ENCODE data around the gene DNAJC3.
A peak's percentile ranks its signal among the peaks of the same experiment; 100 is the strongest.

The DNAJC3 gene

DNA sequence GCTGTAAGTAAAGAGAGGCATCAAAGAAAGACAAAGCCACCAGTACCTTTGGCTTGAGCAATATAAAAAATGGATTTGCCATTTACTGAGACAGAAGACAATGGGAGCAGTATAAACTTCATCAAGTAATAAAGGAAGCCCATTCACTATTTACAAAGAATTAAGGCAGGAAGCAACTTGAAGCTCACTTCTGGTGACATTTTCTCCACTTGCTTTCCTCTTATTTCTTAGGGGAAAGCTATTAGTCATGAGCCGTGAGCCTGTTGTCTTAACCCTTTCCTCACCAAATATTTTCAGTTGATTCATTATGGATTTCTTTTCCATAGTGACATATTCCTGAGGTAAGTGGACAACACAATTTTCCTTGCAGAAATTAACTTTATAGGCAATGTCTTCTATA lies 156.8 kb downstream of the DNAJC3 start:
- DNase-seq (ENCODE audit: low read depth) = peak; percentile 46
- TF ChIP-seq, protein P1, sequence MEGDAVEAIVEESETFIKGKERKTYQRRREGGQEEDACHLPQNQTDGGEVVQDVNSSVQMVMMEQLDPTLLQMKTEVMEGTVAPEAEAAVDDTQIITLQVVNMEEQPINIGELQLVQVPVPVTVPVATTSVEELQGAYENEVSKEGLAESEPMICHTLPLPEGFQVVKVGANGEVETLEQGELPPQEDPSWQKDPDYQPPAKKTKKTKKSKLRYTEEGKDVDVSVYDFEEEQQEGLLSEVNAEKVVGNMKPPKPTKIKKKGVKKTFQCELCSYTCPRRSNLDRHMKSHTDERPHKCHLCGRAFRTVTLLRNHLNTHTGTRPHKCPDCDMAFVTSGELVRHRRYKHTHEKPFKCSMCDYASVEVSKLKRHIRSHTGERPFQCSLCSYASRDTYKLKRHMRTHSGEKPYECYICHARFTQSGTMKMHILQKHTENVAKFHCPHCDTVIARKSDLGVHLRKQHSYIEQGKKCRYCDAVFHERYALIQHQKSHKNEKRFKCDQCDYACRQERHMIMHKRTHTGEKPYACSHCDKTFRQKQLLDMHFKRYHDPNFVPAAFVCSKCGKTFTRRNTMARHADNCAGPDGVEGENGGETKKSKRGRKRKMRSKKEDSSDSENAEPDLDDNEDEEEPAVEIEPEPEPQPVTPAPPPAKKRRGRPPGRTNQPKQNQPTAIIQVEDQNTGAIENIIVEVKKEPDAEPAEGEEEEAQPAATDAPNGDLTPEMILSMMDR (conservative IDR thresholded peaks at IDR 0.05; ENCODE audit: low read depth, low read length) = no peak
- H3K4me3 ChIP-seq (ENCODE audit: low read depth, low read length) = no peak overlapping the region

GRCh38 chr13:95834134-95834765 lies 157.3 kb downstream of the DNAJC3 start:
- H3K4me3 ChIP-seq (ENCODE audit: low read depth, low read length) = no peak overlapping the region
- TF ChIP-seq, protein P1 (conservative IDR thresholded peaks at IDR 0.05; ENCODE audit: low read depth, low read length) = peak; percentile 96
- DNase-seq (ENCODE audit: low read depth) = peak; percentile 76

- no peak overlapping the region for H3K4me3 ChIP-seq (ENCODE audit: low read depth, low read length)
- DNase-seq (ENCODE audit: low read depth) = no peak
- TF ChIP-seq, protein P1 (conservative IDR thresholded peaks at IDR 0.05; ENCODE audit: low read depth, low read length) = no peak
Measured at GRCh38 chr13:95841894-95842293, 165.0 kb downstream of the DNAJC3 start.

GRCh38 chr13:95842898-95843297 lies 166.0 kb downstream of the DNAJC3 start:
- no peak overlapping the region for H3K4me3 ChIP-seq (ENCODE audit: low read depth, low read length)
- no peak for DNase-seq (ENCODE audit: low read depth)
- TF ChIP-seq, protein P1 (conservative IDR thresholded peaks at IDR 0.05; ENCODE audit: low read depth, low read length) = no peak

All from choroid plexus epithelial cell (primary cell).